Natural killer cell (primary cell): ENCODE results near the gene STK32B. TPM values are rescaled to one million over a fixed set of nuclear protein-coding genes. Genes with fewer than 3 reads are reported as not detected.

ENCODE experiments used
- ATAC-seq, 3 donors: fragments of 150-1000 bp in 2 of 3; fragments of 200-7000 bp in 1 of 3; cut with Tn5 transposase; 1 replicate in 1 of 3; 2 replicates in 2 of 3; pipeline ENCODE4 v1.10.0; 2021; ENCODE audit warnings: mild to moderate bottlenecking in 2 of 3, moderate library complexity in 2 of 3
- DNase-seq, 2 donors: peaks; one replicate each; pipeline versions ENCODE4 v3.0.0 to v3.0.0-alpha.2; 2013 to 2021; ENCODE audit warnings: mixed read lengths in 1 of 2
- H3K27ac ChIP-seq: one replicate; pipeline ENCODE4 v1.5.1; 2013; ENCODE audit warnings: mild to moderate bottlenecking, low read length
- H3K27me3 ChIP-seq: one replicate; pipeline ENCODE4 v1.6.1; 2013; ENCODE audit warnings: low read length; ENCODE audit not compliant: control insufficient read depth, insufficient read depth
- H3K36me3 ChIP-seq: one replicate; pipeline ENCODE4 v1.6.1; 2013; ENCODE audit warnings: low read length; ENCODE audit not compliant: control insufficient read depth, insufficient read depth
- H3K4me1 ChIP-seq: one replicate; pipeline ENCODE4 v1.6.1; 2013; ENCODE audit warnings: low read length; ENCODE audit not compliant: control insufficient read depth, insufficient read depth
- H3K4me3 ChIP-seq: one replicate; pipeline ENCODE4 v1.5.1; 2013; ENCODE audit warnings: low read length
- H3K9me3 ChIP-seq: one replicate; pipeline ENCODE4 v1.6.1; 2013; ENCODE audit warnings: low read length; ENCODE audit not compliant: control insufficient read depth, insufficient read depth
- H3K27ac Mint-ChIP-seq, 2 donors: one replicate each; pipeline ENCODE4 v1.8.0; 2022; ENCODE audit warnings: mild to moderate bottlenecking in 2 of 2, mixed read lengths in 2 of 2, moderate library complexity in 1 of 2
- H3K27me3 Mint-ChIP-seq, 2 donors: one replicate each; pipeline ENCODE4 v1.8.0; 2022; ENCODE audit warnings: low read depth in 2 of 2, mixed read lengths in 2 of 2
- H3K36me3 Mint-ChIP-seq: one replicate; pipeline ENCODE4 v1.8.0; 2022; ENCODE audit warnings: mixed read lengths
- H3K4me1 Mint-ChIP-seq, 2 donors: one replicate each; pipeline ENCODE4 v1.8.0; 2022; ENCODE audit warnings: mixed read lengths in 2 of 2
- H3K4me3 Mint-ChIP-seq: one replicate; pipeline ENCODE4 v1.8.0; 2022; ENCODE audit warnings: mild to moderate bottlenecking, moderate library complexity, mixed read lengths
- H3K9me3 Mint-ChIP-seq, 2 donors: one replicate each; pipeline ENCODE4 v1.8.0; 2022; ENCODE audit warnings: mixed read lengths in 2 of 2
- CTCF ChIP-seq: fragments of 200-600 bp; IDR thresholded peaks from one replicate; pipeline ENCODE4 v1.8.0; 2022; ENCODE audit warnings: antibody characterized with exemption
- WGBS: methylation state at CpG from one replicate; pipeline ENCODE4 v1.1.7; 2013; ENCODE audit warnings: missing lambda C conversion rate; ENCODE audit not compliant: insufficient coverage; 5-methylcytosine and 5-hydroxymethylcytosine counted together
- intact Hi-C: fragments of 100-400 bp; cut with micrococcal nuclease; formaldehyde crosslinking; loops from one replicate; pipeline ENCODE4 v1.14.2; 2022
- total RNA-seq, 4 donors: library from RNA; stranded (reverse); fragments of 120-200 nt in 1 of 4; gene quantifications; one replicate each; pipeline versions ENCODE4 v1.2.3 to v1.2.4, GENCODE V29; 2013 to 2022

Gene STK32B
- total RNA-seq, 3 donors from 2014 or later (not counting 1 experiment from before 2014, with no cell fraction given), result 0.32 to 0.33 TPM; not detected in 1

GRCh38 chr4:5387457-5387856 lies 336.2 kb downstream of the STK32B start:
- no peak overlapping the region for H3K4me3 Mint-ChIP-seq
- Histone ChIP-seq H3K4me3 (no peak overlapping the region), H3K4me1 (peaks cover 10% of the 10 kb centered on the region), H3K9me3 (no peaks in the 10 kb centered on the region), H3K27me3 (no peaks in the 10 kb centered on the region), H3K36me3 (no peaks in the 10 kb centered on the region), H3K27ac (no peak overlapping the region)
- no peaks in the 10 kb centered on the region for H3K27me3 Mint-ChIP-seq
- H3K36me3 Mint-ChIP-seq, result no peaks in the 10 kb centered on the region
- intact Hi-C loops, result no loop called here
- peaks cover 23 to 28% of the 10 kb centered on the region in 2 donors for H3K4me1 Mint-ChIP-seq
- DNase-seq (no peak), ATAC-seq (no peak)
- 79% methylated on average over 7 of the region's 7 CpGs for WGBS
- H3K27ac Mint-ChIP-seq, result no peak overlapping the region
- no peaks in the 10 kb centered on the region for H3K9me3 Mint-ChIP-seq
- no peak for TF ChIP-seq CTCF

GRCh38 chr4:5389756-5390310 lies 338.6 kb downstream of the STK32B start:
- ATAC-seq, result no peak
- Histone ChIP-seq H3K9me3 (no peaks in the 10 kb centered on the region), H3K4me3 (no peak overlapping the region), H3K36me3 (no peaks in the 10 kb centered on the region), H3K4me1 (peaks cover 9% of the 10 kb centered on the region), H3K27ac (no peak overlapping the region), H3K27me3 (no peaks in the 10 kb centered on the region)
- H3K36me3 Mint-ChIP-seq, result no peaks in the 10 kb centered on the region
- 70% methylated on average over 3 of the region's 3 CpGs for WGBS
- no peak overlapping the region for H3K4me3 Mint-ChIP-seq
- no peak overlapping the region for H3K27ac Mint-ChIP-seq
- intact Hi-C loops, result no loop called here
- H3K9me3 Mint-ChIP-seq, result no peaks in the 10 kb centered on the region
- peaks cover 0 to under 1% of the 10 kb centered on the region in 2 donors for H3K27me3 Mint-ChIP-seq
- no peak for DNase-seq
- H3K4me1 Mint-ChIP-seq, result peaks cover 13 to 15% of the 10 kb centered on the region in 2 donors
- TF ChIP-seq CTCF, result no peak

GRCh38 chr4:5391492-5391891 lies 340.2 kb downstream of the STK32B start:
- Mint-ChIP-seq H3K27ac (no peak overlapping the region), H3K4me1 (no peaks in the 10 kb centered on the region), H3K4me3 (no peak overlapping the region), H3K9me3 (no peaks in the 10 kb centered on the region), H3K36me3 (no peaks in the 10 kb centered on the region), H3K27me3 (peaks cover 0 to 6% of the 10 kb centered on the region in 2 donors)
- no peak for DNase-seq
- H3K9me3 ChIP-seq, result no peaks in the 10 kb centered on the region
- intact Hi-C loops, result no loop called here
- H3K27ac ChIP-seq, result no peak overlapping the region
- H3K4me3 ChIP-seq, result no peak overlapping the region
- WGBS, result 88% methylated on average over 4 of the region's 4 CpGs
- no peaks in the 10 kb centered on the region for H3K4me1 ChIP-seq
- no peak for ATAC-seq
- no peaks in the 10 kb centered on the region for H3K27me3 ChIP-seq
- no peaks in the 10 kb centered on the region for H3K36me3 ChIP-seq
- no peak for TF ChIP-seq CTCF

GRCh38 chr4:5393911-5394513 lies 342.7 kb downstream of the STK32B start:
- TF ChIP-seq CTCF, result no peak
- H3K9me3 Mint-ChIP-seq, result no peaks in the 10 kb centered on the region
- Histone ChIP-seq H3K4me3 (no peak overlapping the region), H3K27ac (no peak overlapping the region), H3K36me3 (no peaks in the 10 kb centered on the region), H3K4me1 (no peaks in the 10 kb centered on the region), H3K27me3 (no peaks in the 10 kb centered on the region), H3K9me3 (no peaks in the 10 kb centered on the region)
- H3K36me3 Mint-ChIP-seq, result no peaks in the 10 kb centered on the region
- no peaks in the 10 kb centered on the region for H3K4me1 Mint-ChIP-seq
- peaks cover 0 to 6% of the 10 kb centered on the region in 2 donors for H3K27me3 Mint-ChIP-seq
- no peak for ATAC-seq
- no peak overlapping the region for H3K27ac Mint-ChIP-seq
- no peak for DNase-seq
- intact Hi-C loops, result no loop called here
- H3K4me3 Mint-ChIP-seq, result no peak overlapping the region
- 90% methylated on average over 12 of the region's 12 CpGs for WGBS
